Subcutaneous adipose tissue (tissue), 4 donors: ENCODE measurements around the gene NRIP1. TPM values are rescaled to one million over a fixed set of nuclear protein-coding genes. Genes with fewer than 3 reads are reported as not detected.

Experiments used
- total RNA-seq, 4 donors: library from RNA; depleted of rRNA; stranded (reverse); fragments of >200 nt; gene quantifications; one replicate each; pipeline ENCODE4 v1.1.0, GENCODE V29; 2016
- TF ChIP-seq, protein P1 (sequence below): fragments of 450-650 bp; IDR thresholded peaks from one replicate; pipeline ENCODE4 v1.5.1; 2016; ENCODE audit warnings: low read depth, mild to moderate bottlenecking, control low read depth, antibody characterized with exemption, moderate library complexity

NRIP1 gene
- total RNA-seq, 4 donors from 2014 or later: 88.4 to 137 (median 118) TPM

DNA sequence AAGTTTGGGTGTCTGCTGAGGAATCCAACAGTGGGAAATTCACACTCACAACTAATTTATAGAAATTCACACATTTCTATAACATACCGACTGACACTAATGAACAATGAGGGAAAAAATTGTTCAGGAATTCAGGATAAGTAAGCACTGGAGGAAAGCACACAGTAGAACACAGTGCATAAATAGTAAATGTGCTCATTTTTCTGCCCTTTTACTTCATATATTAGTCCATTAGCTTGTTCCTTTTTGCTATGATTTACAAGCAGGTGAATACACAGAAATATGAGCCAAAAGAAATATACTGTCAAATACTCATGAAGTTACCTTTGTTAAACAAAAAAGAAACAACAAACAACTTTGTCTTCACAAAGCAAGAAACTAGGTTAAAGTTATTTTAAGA is 11.3 kb downstream of the NRIP1 start:
- TF ChIP-seq, protein P1, sequence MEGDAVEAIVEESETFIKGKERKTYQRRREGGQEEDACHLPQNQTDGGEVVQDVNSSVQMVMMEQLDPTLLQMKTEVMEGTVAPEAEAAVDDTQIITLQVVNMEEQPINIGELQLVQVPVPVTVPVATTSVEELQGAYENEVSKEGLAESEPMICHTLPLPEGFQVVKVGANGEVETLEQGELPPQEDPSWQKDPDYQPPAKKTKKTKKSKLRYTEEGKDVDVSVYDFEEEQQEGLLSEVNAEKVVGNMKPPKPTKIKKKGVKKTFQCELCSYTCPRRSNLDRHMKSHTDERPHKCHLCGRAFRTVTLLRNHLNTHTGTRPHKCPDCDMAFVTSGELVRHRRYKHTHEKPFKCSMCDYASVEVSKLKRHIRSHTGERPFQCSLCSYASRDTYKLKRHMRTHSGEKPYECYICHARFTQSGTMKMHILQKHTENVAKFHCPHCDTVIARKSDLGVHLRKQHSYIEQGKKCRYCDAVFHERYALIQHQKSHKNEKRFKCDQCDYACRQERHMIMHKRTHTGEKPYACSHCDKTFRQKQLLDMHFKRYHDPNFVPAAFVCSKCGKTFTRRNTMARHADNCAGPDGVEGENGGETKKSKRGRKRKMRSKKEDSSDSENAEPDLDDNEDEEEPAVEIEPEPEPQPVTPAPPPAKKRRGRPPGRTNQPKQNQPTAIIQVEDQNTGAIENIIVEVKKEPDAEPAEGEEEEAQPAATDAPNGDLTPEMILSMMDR: no peak

DNA sequence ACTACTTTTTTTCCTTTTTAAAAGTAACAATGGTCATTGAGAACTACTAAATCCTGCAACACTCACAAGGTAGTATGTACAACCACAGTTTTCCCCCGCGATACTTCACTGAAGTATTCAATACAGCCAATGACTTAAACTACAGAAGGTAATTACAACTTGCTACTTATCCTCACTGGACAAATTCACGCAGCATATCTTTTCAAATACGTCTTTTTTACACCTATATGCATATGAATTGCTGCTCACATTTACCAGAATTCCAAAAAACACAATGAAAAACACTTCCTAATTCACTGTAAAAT is 12.4 kb downstream of the NRIP1 start:
- TF ChIP-seq, protein P1: no peak

DNA sequence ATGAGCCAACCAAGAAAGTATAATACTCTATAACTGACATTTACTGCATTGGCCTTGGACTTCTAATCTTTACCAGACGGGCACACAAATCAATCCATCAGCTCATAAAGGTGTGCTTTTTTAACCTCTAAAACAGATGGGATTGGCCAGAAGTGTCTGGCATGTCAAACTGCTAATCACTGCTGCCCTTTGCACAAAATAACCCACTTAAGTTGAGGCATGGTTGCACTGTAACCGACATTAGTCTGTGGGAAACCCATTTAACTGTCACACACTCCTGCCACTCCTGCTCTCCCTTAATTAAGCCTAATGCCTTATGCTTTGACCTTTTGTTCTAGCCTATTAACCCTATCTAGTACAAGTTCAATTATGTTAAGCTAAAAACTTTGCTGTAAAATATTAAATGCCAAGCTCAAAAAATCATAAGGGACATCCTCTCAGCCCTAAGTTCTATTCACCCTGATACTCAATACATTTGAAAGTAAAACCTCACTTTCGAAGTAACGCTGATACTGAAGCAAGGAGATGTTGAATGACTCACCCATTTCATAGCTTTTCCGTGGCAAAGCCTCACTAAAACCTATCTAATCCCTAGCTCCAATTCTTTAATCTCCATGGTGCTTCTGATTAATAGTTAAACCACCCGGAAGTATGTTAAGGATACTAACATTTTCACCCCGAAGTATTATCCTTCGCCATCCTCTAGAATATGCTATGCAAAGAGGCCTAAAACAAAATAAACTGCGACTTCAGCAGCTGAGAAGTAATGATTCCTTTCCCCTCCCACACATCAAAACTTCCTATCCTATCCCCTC is 12.9 kb downstream of the NRIP1 start:
- TF ChIP-seq, protein P1: no peak

DNA sequence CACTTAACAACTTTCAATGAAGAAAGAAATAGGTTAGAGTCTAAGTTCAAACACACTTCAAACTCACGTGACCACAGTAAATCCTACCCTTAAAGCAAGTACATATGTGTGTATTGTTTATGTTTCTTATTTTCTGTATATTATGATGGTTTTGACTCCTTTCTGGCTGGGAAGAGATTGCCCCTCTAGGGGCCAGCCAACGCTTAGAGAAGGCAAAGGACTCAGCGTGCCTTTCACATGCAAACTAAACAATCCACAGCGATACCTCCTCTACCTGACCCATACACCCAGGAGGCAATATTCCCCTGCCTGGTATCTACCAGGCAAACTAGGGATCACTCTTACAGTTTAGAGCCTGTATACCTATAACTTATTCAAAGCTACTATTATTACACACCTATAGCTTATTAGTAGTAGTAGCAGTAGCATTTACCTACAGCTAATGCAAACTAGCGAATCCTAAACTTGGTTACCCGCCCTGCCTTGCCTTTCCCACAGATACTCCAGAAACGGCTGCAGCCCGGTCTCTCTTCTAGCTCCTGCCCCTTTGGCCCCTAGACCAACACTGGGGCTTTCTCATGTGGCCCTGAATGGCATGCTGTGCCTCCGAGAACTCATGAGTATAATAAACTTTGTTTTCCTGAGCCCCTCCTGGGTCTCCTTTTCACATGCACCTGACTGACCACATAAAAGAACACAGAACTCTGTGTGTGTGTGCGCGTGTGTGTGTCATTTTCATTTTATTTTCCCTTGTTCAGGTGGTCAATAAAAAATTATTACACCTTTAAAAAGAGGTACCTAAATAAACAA is 14.0 kb downstream of the NRIP1 start:
- TF ChIP-seq, protein P1: no peak

DNA sequence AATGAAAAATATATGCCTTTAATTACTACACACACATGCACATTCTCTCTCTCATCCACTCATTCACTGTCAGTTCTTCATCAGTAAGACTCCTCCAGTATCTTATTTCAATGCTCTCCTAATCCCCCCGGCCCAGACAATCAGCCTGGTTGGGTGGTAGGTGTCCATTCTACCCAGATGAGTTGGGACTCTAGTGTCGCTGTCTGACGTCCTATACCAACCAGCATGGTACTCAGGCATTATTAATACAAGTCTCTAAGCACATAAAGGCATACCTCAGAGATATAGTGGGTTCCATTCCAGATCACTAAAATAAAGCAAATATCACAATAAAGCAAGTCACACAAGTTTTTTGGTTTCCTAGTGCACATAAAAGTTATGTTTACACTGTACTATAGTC is 19.8 kb downstream of the NRIP1 start:
- TF ChIP-seq, protein P1: no peak

DNA sequence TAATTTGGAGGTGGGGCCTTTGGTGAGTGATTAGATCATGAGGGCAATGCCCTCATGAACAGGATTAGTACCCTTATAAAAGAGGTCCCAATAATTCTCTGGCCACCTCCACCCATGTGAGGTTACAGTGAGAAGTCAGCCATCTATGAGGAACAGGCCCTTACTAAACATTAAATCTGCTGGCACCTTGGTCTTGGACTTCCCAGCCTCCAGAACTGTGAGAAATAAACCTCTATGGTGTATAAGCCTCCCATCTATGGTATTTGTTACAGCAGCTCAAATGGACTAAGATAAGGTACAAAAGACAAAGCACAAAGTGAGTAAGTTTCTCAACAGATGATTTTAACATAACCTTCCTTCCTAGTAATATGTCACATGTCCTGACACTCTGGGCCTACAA is 22.3 kb downstream of the NRIP1 start:
- TF ChIP-seq, protein P1: no peak

DNA sequence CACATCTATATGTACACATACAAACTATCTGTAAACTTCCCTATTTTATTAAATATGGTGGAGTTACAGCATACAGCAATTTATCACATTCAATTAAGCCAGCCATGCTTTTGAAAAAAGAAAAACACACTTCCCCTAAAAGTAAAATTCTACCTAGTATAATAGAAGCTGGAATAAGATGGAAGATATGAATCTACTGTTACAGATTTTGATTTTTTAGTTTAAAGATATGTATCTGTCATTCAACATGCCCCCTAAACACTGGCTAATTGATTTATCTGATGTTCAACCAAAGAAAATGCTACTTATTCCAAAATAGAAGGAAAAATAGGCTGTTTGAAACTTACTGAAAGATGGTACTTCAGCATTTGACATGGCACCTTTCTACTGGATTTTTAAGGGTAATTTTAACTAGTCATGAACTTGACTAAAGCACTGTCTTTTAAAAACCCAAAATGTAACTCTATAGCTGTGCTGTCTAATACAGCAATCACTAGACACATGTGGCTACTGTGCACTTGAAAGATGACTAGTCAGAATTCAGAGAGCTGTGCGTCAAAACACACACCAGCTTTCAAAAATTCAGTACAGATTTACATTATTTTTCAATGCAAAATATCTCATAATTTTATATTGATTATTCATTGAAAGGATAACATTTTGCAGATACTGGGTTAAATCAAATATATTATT is 25.0 kb downstream of the NRIP1 start:
- TF ChIP-seq, protein P1: no peak
